Measurements from ENCODE around the gene PTH1R. TPM values are rescaled to one million over a fixed set of nuclear protein-coding genes. Genes with fewer than 3 reads are reported as not detected.

Gene PTH1R
- total and polyA plus RNA-seq, 10 of the 15 experiments (the other 5 are each of a cell fraction or from before 2014, with no cell fraction given) = not detected

DNA sequence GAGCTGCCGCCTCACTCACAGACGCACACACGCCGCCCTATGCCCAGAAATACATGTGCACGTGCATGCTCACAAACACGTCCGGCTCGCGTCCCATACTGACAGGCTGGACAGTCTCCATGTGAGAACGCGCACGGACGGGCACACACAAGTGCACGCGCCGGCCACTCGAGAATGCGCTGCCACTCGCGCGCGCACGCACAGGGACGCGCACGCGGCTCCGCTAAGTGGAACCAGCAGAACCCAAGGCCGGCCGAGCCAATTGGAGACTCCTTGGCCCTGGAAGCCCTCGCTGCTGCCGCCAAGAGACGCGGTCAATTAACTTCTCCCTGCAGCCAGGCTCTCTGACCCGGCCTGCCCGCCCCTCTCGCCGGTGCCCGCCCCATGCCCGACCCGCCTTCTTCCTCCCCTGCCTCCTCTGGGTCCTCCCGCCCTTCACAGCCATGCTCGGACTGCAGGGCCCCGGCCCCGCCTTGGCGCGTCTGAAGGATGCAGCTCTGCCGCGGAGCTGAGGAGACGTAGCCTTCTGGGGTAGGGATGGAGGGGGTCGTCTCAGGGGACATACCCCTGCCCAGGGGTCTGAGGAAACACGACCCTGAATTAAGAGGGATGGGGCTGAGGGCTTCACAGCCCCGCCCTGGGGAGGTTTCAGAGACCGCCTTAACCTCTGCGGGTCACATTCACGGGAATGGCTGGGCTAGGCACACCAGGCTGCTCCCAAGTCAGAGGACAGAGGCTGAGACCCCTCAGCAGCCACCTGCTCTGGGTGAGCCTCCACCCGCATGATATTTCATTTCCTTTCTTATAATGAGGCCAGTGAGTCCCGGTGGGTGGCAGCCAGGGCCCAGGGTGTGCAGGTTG, 15.0 kb downstream of the PTH1R start:
- Histone ChIP-seq H3K27me3 (replicated peaks in 1 of 2; ENCODE audit: control insufficient read depth in 2 of 2, insufficient read depth in 2 of 2, low read length in 1 of 2) (peaks cover 2 to 3% of the 10 kb centered on the region in 2 experiments; a peak in 3 of 4 replicates), H3K9ac (ENCODE audit: control insufficient read depth, insufficient read depth, low read length) (no peak overlapping the region), H3K4me3 (peak overlapping the region; percentile 47; the same call in 1 of the 2 replicates), H3K9me3 (replicated peaks; ENCODE audit: control insufficient read depth, insufficient read depth, low read length) (no peaks in the 10 kb centered on the region), H3K27ac (ENCODE audit: control insufficient read depth, insufficient read depth) (no peak overlapping the region), H4K20me1 (ENCODE audit: control insufficient read depth, insufficient read depth) (peaks cover 3% of the 10 kb centered on the region; the same call in 1 of the 2 replicates), H3K4me2 (ENCODE audit: control insufficient read depth, insufficient read depth) (peak overlapping the region; percentile 64), H3K36me3 (ENCODE audit: control insufficient read depth in 2 of 2, insufficient read depth in 2 of 2, low read length in 1 of 2) (no peaks in the 10 kb centered on the region), H3K4me1 (ENCODE audit: control insufficient read depth, insufficient read depth, low read length) (no peaks in the 10 kb centered on the region; the same call in 1 of the 2 replicates), H3K79me2 (ENCODE audit: control insufficient read depth, insufficient read depth, low read length) (no peaks in the 10 kb centered on the region), H2AFZ (ENCODE audit: control insufficient read depth, low read depth, low read length) (no peak overlapping the region)
- intact Hi-C loops (cut with micrococcal nuclease; ENCODE audit: unreplicated experiment) = no loop called here
- 12% methylated on average over 45 of the region's 58 CpGs for WGBS (ENCODE audit: insufficient coverage, insufficient replicate concordance, low lambda C conversion rate, missing lambda C conversion rate)
- no TSS peak for BruUV-seq (replicated peaks)
- SMC1A ChIA-PET (ENCODE audit: uncharacterized antibody, unreplicated experiment) = interaction anchor here (0.7 kb wide), 1 partner anchor 182 kb away, joined by 4 read pairs; no protein-coding TSS in a partner anchor
- CTCF ChIA-PET = interaction anchor here (1.3 to 2.6 kb wide), 2 partner anchors 17 to 26 kb away, joined by 5 to 8 read pairs; no protein-coding TSS in a partner anchor
- TF ChIP-seq IKZF1 (conservative IDR thresholded peaks at IDR 0.05) = 0 out of 2 replicates have a peak, but pooled peaks have one; percentile 10
- TF ChIP-seq ZSCAN29 (IDR thresholded peaks at IDR 0.05) = no peak
- TF ChIP-seq BHLHE40 (IDR thresholded peaks at IDR 0.05; ENCODE audit: borderline replicate concordance in 1 of 2, low read depth in 2 of 2, low read length in 1 of 2) = peak; percentile 75 to 92
- FAIRE-seq = no peak
- RAD21 ChIA-PET (ENCODE audit: unreplicated experiment) = interaction anchor here (1.0 to 1.8 kb wide), 3 partner anchors 17 to 26 kb away, joined by 3 to 4 read pairs (median 4); no protein-coding TSS in a partner anchor
- no peak for DNase-seq (ENCODE audit: low read depth, low spot score)
- ATAC-seq = peak; percentile 72
- in situ Hi-C loops (cut with MboI) = no loop called here
- POLR2A ChIA-PET = no interaction called here

DNA sequence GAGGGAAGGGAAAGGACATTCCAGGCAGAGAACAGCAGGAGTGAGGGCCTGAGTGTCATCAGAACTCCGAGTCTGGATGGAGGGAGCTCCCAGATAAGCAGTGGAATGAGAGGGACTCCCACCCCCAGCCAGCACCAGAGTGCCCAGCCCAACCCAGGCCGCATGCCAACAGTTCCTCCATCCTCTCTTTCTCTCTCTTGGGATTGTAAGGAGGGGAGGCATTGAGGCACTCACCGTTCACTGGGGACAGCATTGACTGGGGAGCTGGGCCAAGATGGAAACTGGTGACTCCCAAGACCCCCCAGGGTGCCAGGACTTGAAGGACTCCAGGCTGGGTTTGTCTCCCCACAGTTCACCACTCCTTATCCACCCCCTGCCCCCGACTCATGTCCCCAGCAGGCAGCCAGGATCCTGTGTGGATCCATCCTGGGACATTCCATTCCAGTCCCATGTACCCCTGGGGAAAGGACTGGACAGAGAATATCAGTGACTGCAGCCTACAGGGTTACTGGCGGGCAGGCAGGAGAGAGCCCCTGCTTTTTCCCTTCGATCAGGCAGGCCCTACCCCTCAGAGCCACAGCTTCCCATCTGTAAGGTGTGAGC, 15.7 kb downstream of the PTH1R start:
- Histone ChIP-seq H3K4me1 (ENCODE audit: control insufficient read depth, insufficient read depth, low read length) (no peaks in the 10 kb centered on the region; the same call in 1 of the 2 replicates), H3K9me3 (replicated peaks; ENCODE audit: control insufficient read depth, insufficient read depth, low read length) (no peaks in the 10 kb centered on the region), H4K20me1 (ENCODE audit: control insufficient read depth, insufficient read depth) (peaks cover 3% of the 10 kb centered on the region; the same call in 1 of the 2 replicates), H3K27me3 (replicated peaks in 1 of 2; ENCODE audit: control insufficient read depth in 2 of 2, insufficient read depth in 2 of 2, low read length in 1 of 2) (peaks cover 2 to 3% of the 10 kb centered on the region in 2 experiments; a peak in 3 of 4 replicates), H2AFZ (ENCODE audit: control insufficient read depth, low read depth, low read length) (no peak overlapping the region), H3K9ac (ENCODE audit: control insufficient read depth, insufficient read depth, low read length) (no peak overlapping the region), H3K27ac (ENCODE audit: control insufficient read depth, insufficient read depth) (no peak overlapping the region), H3K4me3 (no peak overlapping the region), H3K36me3 (ENCODE audit: control insufficient read depth in 2 of 2, insufficient read depth in 2 of 2, low read length in 1 of 2) (no peaks in the 10 kb centered on the region), H3K79me2 (ENCODE audit: control insufficient read depth, insufficient read depth, low read length) (no peaks in the 10 kb centered on the region), H3K4me2 (ENCODE audit: control insufficient read depth, insufficient read depth) (no peak overlapping the region)
- in situ Hi-C loops (cut with MboI) = no loop called here
- DNase-seq (ENCODE audit: low read depth, low spot score) (no peak), ATAC-seq (no peak), FAIRE-seq (no peak)
- RAD21 ChIA-PET (ENCODE audit: unreplicated experiment) = interaction anchor here (0.6 to 1.8 kb wide), 4 partner anchors 16 to 553 kb away, joined by 3 to 4 read pairs (median 4); no protein-coding TSS in a partner anchor
- POLR2A ChIA-PET = no interaction called here
- CTCF ChIA-PET = interaction anchor here (0.6 to 1.9 kb wide), 4 partner anchors 16 to 197 kb away, joined by 3 to 4 read pairs (median 3); partner anchors contain the start of gene PTH1R
- WGBS (ENCODE audit: insufficient coverage, insufficient replicate concordance, low lambda C conversion rate, missing lambda C conversion rate) = 24% methylated on average over 6 of the region's 6 CpGs
- SMC1A ChIA-PET (ENCODE audit: uncharacterized antibody, unreplicated experiment) = interaction anchor here (0.7 kb wide), 1 partner anchor 183 kb away, joined by 4 read pairs; no protein-coding TSS in a partner anchor
- intact Hi-C loops (cut with micrococcal nuclease; ENCODE audit: unreplicated experiment) = no loop called here
- no TSS peak for BruUV-seq (replicated peaks)
- TF ChIP-seq BCLAF1 (IDR thresholded peaks at IDR 0.05) = no peak
- no peak for TF ChIP-seq SKIL (IDR thresholded peaks at IDR 0.05; ENCODE audit: low read depth, poor library complexity, severe bottlenecking)
- no peak for TF ChIP-seq ETV6 (conservative IDR thresholded peaks at IDR 0.05 in 1 of 2, IDR thresholded peaks at IDR 0.05 in 1 of 2; ENCODE audit: borderline replicate concordance in 1 of 2, low read depth in 1 of 2)
- TF ChIP-seq CEBPB (IDR thresholded peaks at IDR 0.05; ENCODE audit: borderline replicate concordance in 1 of 2, low read depth in 2 of 2, low read length in 2 of 2) = no peak

Measured in GM12878 (cell line).